Activated CD4-positive, alpha-beta T cell treated with anti-CD3 and anti-CD28 coated beads for 4 hours (primary cell): ENCODE results near the gene ANTXR2.
"Not testable (repeated sequence)": the region's sequence is repeated elsewhere in the genome, so short reads cannot be mapped to it uniquely, and the experiment has no call there.

Experiments
- DNase-seq, 2 donors: peaks; one replicate each; pipeline ENCODE4 v3.0.0-alpha.2; 2020

ANTXR2 gene

DNA sequence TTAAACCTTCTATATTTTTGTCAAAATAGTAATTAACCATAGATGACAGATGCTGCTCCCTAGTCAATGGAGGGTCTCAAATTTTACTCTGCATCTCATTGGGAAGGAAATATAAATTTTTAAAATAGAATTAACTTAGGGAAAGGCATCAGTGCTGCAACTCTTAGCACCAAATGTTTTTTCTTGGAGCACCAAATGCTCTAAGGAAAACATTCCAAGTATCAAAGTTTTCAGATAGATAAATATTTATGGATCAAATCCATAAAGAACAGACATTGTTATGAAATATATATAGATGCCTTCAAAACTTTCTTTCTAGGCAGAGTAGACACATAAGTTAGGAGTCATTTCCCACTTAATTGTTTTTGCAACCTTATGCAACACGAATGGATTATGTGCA, 168.7 kb downstream of the ANTXR2 start:
- no peak for DNase-seq

DNA sequence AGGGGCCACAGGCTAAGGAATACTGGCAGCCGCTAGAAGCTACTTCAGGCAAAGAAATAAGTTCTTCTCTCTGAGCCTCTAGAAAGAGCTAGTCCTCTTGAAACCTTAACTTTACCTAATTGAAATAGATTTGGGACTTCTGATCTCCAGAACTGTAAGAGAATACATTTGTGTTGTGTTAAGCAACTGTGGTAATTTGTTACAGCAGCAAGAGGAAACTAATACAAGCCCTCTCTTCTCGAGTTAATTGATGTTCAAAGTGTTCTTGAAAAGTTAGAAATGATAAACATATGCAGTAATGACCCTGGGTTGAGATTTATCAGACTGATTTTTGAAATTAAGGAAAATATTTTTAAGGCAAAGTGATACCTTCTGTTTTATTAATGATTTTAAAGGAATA, 172.8 kb downstream of the ANTXR2 start:
- DNase-seq, result no peak

DNA sequence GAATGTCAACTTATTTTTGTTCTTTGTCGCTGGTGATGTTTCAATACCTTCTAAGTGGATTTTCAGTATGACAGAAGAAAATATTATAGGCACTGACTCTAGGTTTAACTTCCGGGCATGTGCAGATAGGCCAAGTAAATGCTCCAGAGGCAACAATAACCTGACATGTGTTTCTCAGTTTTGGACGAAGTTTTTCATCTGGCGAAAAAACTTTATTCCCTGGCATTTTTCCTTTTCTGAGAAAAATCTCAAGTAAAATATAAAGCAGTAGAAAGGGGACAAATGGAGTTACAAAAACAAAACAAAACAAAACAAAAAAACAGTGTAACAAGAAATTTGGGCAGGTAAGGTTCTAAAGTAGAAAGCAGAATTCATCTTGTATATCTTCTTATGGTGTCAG, 173.5 kb downstream of the ANTXR2 start:
- DNase-seq, result no peak

DNA sequence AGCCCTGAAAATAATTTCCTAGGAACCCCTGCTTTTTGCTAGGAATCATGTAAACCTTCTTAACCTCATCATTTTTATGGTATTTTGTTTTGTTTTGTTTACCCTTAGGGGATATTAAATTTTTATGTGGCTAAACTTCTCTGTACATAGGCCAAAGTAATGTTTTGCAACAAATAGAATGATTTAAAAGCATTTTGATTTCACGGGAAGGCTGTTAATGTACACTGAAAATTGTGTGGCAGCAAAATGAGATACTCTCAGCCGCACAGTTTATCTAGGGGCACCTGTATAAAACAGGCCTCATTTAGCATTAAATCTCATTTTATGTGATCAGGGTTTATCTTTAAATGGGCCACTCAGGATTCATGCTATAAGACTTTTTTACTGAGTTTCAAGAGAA, 175.0 kb downstream of the ANTXR2 start:
- no peak for DNase-seq

DNA sequence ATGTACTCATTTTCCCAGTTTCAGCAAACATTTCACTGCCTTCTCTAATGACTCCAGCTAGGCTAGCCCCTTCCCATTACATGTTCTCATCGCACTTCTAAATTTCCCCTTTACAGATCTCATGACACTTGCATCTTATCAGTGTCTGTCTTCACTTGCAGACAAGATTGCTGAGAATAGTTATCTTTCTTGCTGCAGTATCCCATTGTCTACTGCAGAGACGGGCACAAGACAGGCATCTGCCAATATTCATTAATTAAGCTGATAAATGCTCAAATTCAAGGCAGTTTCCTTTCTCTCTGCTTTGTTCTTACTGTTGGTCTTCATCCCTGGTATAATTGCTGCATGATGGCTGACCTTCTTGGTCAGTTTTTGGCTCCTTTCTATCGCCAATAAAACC, 175.9 kb downstream of the ANTXR2 start:
- no peak for DNase-seq

- no peak for DNase-seq
Observed at GRCh38 chr4:79893456-79893855, 179.6 kb downstream of the ANTXR2 start.

- not testable (repeated sequence) for DNase-seq
Observed at GRCh38 chr4:79889026-79889425, 184.0 kb downstream of the ANTXR2 start.

GRCh38 chr4:79886557-79886956, 186.5 kb downstream of the ANTXR2 start:
- no peak for DNase-seq

- no peak for DNase-seq
Observed at GRCh38 chr4:79886021-79886420, 187.0 kb downstream of the ANTXR2 start.

DNA sequence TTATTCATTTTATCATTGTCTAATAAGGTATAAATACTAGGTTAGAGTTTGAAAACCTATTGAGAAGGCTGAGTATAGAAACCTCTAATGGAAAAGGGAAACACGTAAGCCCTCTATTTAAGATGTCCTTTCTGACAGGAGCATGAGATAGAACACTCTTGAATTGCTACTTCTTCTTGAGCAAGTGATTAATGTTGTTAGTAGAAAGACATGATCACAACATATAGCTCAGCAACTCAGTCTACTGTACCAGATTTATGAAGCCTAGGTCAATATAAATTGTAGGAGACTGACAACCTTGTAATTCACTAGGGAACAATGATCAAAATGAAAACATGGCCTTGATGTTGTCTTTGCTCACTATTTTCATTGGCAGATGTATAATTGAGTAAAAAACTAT, 189.7 kb downstream of the ANTXR2 start:
- no peak for DNase-seq

DNA sequence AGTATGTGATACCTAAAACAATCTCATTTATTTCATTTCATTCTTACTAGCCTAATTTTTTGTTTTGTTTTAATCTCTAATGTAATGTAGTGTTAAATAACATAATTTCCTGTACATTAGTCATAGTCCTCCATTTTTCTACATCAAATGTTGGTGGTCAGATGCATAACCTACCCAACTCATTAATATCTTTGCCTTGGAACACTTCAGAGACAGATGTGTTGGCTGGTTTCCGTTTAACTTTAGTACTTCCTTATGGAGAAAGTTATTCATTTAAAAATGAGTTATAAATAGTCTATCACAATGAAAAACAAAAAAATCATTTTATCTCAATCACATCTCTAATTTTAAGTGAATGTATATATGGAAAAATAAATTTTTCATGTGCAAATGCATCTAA, 190.2 kb downstream of the ANTXR2 start:
- DNase-seq, result no peak

GRCh38 chr4:79881407-79881806, 191.6 kb downstream of the ANTXR2 start:
- no peak for DNase-seq

- DNase-seq, result no peak
Observed at GRCh38 chr4:79877511-79877910, 195.5 kb downstream of the ANTXR2 start.

DNA sequence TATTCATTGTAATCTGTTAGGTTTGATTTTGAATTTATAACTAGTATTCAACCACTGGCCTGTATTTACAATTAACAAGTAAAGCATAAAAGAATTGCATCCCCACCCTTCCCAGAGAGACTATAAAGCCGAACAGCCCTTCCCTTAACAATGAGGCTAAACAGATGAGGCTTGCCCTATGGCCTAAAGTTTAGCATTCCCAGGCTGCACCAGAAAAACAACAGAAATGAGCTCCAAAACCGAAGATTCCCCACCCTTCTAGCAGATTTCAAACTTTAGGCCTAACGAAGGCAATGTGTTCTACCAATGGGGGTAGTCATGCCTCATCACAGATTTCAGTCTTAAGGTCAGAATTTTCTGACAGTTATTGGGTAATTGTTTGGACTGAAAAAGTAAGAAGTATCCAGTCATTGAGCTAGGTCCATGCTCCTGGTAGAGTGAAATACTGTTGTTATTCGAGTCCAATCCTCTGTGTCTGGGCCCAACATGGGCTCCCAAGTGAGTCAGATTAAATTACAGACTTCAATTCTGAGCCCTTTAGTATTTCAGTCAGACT, 197.6 kb downstream of the ANTXR2 start:
- no peak for DNase-seq

DNA sequence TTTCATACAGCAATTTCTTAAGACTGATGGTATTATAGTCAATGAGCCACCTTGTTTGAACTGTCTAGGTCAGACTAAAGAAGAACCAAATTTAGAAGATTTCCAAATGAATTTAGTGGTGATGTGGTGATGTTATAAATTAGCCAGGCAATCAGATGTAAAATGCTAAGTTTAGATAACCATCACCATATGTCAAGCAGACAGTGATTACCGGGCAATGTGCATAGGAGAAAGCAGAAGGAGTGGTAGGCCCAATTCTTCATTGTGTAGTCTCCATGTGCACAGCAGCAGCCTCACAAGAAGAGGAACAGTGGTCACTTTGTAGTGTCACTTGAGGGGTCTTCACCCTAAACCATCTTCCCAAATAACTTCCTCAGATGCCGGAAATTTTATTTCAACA, 198.8 kb downstream of the ANTXR2 start:
- DNase-seq, result no peak

- no peak for DNase-seq
Observed at GRCh38 chr4:79872738-79873137, 200.3 kb downstream of the ANTXR2 start.

DNA sequence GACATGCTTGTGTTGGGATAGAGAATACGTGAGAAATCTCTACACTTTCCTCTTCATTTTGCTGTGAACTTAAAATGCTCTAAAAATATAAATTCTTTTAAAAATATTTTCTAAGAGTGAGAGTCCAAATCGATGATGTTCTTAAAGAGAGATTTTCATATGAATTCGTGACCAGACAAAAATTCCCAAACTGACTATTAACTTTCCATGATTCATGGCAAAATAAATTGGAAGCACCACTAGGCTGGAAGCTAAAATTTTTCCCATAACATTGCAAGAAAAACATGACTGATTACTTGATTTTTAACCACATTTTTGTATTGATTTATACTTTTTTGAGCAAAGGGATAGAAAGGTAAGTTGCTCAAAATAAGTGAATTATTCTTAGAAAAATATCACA, 201.1 kb downstream of the ANTXR2 start:
- no peak for DNase-seq

GRCh38 chr4:79869597-79870237, 203.3 kb downstream of the ANTXR2 start:
- DNase-seq, result no peak

GRCh38 chr4:79865201-79865597, 207.8 kb downstream of the ANTXR2 start:
- DNase-seq, result no peak

DNA sequence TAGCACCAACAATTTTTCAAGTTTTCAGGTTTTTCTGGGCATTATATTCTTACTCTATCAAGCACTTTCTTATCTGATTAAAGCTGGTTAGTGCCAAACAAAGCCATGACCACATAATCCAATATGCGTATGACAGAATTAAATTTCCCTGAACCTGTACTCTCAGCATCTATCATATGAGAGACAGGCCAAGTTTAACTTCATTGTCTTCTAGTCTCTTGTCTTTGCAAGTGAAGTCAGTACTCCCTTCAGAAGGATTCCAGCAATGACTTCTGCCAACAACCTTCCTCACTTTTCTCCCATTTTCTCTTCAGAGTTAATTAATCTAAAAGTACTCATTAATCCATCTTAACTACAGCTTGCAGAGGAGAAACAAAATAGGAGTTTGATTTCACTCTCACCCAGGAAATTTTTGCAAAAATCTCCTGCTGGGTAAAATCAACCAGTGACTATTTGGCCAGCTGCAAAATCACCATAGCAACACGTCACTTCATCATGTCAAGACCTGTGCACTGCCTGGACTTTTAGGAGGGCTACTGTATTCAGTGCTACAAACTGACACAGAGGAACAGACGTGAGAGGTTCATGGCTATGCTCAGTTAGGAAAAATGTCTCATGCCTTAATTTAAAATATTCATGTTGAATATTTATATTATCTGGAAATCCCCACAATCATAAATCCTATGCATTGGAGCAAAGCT, 208.4 kb downstream of the ANTXR2 start:
- DNase-seq, result no peak

DNA sequence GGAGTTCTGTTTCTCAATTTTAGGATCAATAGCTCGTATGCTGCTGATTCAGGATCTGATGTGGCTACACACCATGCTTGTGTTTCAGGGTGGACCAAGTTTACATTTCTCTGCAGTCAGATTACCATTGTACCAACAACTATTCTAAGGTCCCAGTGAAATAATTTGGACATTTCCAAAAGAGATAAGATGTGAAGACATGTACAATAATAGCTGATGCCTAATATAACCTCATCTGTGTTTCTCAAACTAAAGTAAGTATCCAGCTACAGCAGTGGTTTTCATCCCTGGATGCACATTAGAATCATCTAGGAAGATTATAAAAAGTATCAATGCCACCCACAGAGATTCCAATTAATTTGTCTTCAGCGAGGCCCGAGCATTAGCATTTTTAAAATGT, 209.7 kb downstream of the ANTXR2 start:
- no peak for DNase-seq

DNA sequence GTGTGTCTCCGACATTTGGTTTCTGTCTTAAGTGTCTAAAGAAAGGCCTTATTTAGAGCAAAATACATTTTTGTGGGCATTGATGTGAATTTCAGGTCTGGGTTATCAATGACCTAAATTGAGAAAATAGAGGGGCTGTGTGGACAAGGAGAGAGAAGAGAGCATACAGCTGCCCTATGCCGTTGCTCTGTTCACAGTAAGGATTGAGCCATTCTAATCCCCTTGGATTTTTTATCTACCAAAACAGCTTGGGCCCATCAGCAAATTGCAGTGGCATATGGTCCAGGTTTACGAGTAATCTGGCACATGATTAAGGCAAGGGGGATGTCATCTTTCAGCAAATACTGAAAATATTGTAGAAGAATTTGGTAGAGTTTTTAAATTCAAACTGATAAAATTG, 210.2 kb downstream of the ANTXR2 start:
- DNase-seq, result no peak

DNA sequence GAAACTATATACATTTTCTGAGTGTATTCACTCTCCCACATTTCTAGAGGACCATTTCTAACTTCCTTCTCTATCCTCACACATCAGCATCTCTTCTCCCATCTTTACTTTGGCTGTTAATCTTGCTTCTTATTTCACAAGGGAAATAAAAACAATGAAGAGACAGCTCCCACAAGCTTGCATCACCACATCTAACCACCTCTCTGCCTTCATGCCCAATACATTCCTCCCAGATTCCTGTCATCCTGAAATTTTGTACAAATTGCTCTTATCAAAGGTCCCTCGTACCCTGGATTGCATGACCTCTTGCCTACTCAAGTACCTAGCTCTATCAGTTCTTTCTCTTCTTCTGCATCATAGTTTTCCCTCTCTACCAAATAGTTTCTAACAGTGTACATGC, 215.2 kb downstream of the ANTXR2 start:
- no peak for DNase-seq

GRCh38 chr4:79856196-79856595, 216.8 kb downstream of the ANTXR2 start:
- DNase-seq, result no peak
